ENCODE measurements around the gene SH3BP5L. TPM values are rescaled to one million over a fixed set of nuclear protein-coding genes. Genes with fewer than 3 reads are reported as not detected.

The SH3BP5L gene
- total and polyA plus RNA-seq, 2 of the 13 experiments (the other 11 are each of a cell fraction or from before 2014, with no cell fraction given) = 10.3 to 14.9 TPM

DNA sequence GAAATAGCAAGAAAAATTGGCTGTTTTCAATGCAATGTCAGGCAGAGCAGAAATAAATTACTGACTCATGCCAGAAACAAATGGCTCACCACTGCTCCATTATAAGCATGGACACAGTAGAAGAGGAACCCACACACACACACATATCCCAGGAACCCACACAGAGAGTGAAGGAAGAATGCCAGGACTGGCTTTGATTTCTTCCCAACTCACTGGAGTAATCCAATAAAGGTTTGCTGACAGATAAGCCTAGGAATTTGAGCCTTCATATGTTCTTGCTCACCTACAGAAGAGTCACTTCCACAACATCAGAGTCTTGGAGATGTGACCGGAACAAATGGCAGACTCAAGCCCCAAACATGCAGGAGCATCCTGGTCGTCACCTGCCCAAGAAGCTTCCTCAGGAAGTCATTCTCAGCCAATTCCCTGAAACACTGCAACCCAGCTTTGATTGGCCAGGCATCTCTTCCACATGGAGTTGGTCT is 2.2 kb downstream of the SH3BP5L start:
- ATAC-seq (no peak), DNase-seq (ENCODE audit: low spot score) (no peak), FAIRE-seq (no peak)
- no peak overlapping the region for H3K27ac ChIP-seq (ENCODE audit: extremely low read length, insufficient read depth, low read length)
- in situ Hi-C loops (cut with HindIII; ENCODE audit: extremely low pct_ligation_motif_present, low pct_unique_long_range_greater_than_20kb) (no loop called here), intact Hi-C loops (cut with micrococcal nuclease; ENCODE audit: unreplicated experiment) (loop anchor here (2.0 kb wide), 1 partner anchor 49 kb away; no protein-coding TSS in a partner anchor)
- ChIA-PET POLR2A (interaction anchor here (1.4 kb wide), 1 partner anchor 35 kb away, joined by 3 read pairs; the partner anchor contains the start of gene ZNF692), CTCF (ENCODE audit: low intra/inter-chr PET ratio, low total read pairs) (no interaction called here)
- H4K20me1 ChIP-seq (ENCODE audit: insufficient read depth, low read length) = no peaks in the 10 kb centered on the region
- 82% methylated on average over 2 of the region's 2 CpGs for WGBS (ENCODE audit: low lambda C conversion rate)
- H3K79me2 ChIP-seq (ENCODE audit: insufficient read depth, low read length) = peaks cover 43% of the 10 kb centered on the region
- peak overlapping the region; percentile 96 for H3K4me2 ChIP-seq (ENCODE audit: low read depth, low read length)
- H3K4me1 ChIP-seq (ENCODE audit: insufficient read depth, low read length) = peaks cover 70% of the 10 kb centered on the region
- peaks cover 3 to 35% of the 10 kb centered on the region in 2 experiments for H3K36me3 ChIP-seq (replicated peaks in 1 of 2; ENCODE audit: control insufficient read depth in 1 of 2, insufficient read depth in 2 of 2, low read length in 2 of 2)
- no peak overlapping the region for H3K4me3 ChIP-seq (replicated peaks in 1 of 3; ENCODE audit: insufficient read depth in 1 of 3, low read depth in 2 of 3, low read length in 3 of 3)
- no peak overlapping the region for H2AFZ ChIP-seq (ENCODE audit: low read length)
- TF ChIP-seq, protein P1, sequence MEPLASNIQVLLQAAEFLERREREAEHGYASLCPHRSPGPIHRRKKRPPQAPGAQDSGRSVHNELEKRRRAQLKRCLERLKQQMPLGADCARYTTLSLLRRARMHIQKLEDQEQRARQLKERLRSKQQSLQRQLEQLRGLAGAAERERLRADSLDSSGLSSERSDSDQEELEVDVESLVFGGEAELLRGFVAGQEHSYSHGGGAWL (CRISPR knock-in tag; IDR thresholded peaks at IDR 0.05) = no peak
- TF ChIP-seq, protein P2, sequence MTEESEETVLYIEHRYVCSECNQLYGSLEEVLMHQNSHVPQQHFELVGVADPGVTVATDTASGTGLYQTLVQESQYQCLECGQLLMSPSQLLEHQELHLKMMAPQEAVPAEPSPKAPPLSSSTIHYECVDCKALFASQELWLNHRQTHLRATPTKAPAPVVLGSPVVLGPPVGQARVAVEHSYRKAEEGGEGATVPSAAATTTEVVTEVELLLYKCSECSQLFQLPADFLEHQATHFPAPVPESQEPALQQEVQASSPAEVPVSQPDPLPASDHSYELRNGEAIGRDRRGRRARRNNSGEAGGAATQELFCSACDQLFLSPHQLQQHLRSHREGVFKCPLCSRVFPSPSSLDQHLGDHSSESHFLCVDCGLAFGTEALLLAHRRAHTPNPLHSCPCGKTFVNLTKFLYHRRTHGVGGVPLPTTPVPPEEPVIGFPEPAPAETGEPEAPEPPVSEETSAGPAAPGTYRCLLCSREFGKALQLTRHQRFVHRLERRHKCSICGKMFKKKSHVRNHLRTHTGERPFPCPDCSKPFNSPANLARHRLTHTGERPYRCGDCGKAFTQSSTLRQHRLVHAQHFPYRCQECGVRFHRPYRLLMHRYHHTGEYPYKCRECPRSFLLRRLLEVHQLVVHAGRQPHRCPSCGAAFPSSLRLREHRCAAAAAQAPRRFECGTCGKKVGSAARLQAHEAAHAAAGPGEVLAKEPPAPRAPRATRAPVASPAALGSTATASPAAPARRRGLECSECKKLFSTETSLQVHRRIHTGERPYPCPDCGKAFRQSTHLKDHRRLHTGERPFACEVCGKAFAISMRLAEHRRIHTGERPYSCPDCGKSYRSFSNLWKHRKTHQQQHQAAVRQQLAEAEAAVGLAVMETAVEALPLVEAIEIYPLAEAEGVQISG (CRISPR knock-in tag; IDR thresholded peaks at IDR 0.05) = no peak
- no peak for TF ChIP-seq ZFP82 (CRISPR knock-in tag; IDR thresholded peaks at IDR 0.05; ENCODE audit: borderline replicate concordance)
- TF ChIP-seq ZNF274 (CRISPR knock-in tag; IDR thresholded peaks at IDR 0.05) = no peak
- no peak for TF ChIP-seq MTF1 (CRISPR knock-in tag; IDR thresholded peaks at IDR 0.05)
- TF ChIP-seq TP53 (CRISPR knock-in tag; conservative IDR thresholded peaks at IDR 0.05) = no peak
- TF ChIP-seq, protein P3, sequence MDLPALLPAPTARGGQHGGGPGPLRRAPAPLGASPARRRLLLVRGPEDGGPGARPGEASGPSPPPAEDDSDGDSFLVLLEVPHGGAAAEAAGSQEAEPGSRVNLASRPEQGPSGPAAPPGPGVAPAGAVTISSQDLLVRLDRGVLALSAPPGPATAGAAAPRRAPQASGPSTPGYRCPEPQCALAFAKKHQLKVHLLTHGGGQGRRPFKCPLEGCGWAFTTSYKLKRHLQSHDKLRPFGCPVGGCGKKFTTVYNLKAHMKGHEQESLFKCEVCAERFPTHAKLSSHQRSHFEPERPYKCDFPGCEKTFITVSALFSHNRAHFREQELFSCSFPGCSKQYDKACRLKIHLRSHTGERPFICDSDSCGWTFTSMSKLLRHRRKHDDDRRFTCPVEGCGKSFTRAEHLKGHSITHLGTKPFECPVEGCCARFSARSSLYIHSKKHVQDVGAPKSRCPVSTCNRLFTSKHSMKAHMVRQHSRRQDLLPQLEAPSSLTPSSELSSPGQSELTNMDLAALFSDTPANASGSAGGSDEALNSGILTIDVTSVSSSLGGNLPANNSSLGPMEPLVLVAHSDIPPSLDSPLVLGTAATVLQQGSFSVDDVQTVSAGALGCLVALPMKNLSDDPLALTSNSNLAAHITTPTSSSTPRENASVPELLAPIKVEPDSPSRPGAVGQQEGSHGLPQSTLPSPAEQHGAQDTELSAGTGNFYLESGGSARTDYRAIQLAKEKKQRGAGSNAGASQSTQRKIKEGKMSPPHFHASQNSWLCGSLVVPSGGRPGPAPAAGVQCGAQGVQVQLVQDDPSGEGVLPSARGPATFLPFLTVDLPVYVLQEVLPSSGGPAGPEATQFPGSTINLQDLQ (CRISPR knock-in tag; IDR thresholded peaks at IDR 0.05) = no peak
- no peak for TF ChIP-seq ZNF572 (CRISPR knock-in tag; IDR thresholded peaks at IDR 0.05)
- TF ChIP-seq, protein P4, sequence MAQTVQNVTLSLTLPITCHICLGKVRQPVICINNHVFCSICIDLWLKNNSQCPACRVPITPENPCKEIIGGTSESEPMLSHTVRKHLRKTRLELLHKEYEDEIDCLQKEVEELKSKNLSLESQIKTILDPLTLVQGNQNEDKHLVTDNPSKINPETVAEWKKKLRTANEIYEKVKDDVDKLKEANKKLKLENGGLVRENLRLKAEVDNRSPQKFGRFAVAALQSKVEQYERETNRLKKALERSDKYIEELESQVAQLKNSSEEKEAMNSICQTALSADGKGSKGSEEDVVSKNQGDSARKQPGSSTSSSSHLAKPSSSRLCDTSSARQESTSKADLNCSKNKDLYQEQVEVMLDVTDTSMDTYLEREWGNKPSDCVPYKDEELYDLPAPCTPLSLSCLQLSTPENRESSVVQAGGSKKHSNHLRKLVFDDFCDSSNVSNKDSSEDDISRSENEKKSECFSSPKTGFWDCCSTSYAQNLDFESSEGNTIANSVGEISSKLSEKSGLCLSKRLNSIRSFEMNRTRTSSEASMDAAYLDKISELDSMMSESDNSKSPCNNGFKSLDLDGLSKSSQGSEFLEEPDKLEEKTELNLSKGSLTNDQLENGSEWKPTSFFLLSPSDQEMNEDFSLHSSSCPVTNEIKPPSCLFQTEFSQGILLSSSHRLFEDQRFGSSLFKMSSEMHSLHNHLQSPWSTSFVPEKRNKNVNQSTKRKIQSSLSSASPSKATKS (CRISPR knock-in tag; IDR thresholded peaks at IDR 0.05) = no peak
- TF ChIP-seq, protein P5, sequence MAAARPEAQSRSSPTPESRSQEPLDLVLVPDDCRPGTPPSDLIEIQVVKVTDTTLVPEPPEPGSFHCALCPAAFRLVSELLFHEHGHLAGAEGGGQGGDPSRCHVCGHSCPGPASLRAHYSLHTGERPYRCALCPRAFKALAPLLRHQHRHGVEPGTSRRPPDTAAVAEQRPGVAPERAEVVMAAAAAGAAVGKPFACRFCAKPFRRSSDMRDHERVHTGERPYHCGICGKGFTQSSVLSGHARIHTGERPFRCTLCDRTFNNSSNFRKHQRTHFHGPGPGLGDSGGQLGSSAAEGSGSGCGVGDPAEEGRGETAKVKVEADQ (CRISPR knock-in tag; IDR thresholded peaks at IDR 0.05; ENCODE audit: borderline replicate concordance) = no peak
- no peak for TF ChIP-seq LCORL (IDR thresholded peaks at IDR 0.05)
- TF ChIP-seq LCORL (CRISPR knock-in tag; IDR thresholded peaks at IDR 0.05) = no peak
- no peaks in the 10 kb centered on the region; a peak in 1 of 5 replicates for H3K27me3 ChIP-seq (ENCODE audit: control insufficient read depth in 1 of 2, insufficient read depth in 2 of 2, low read length in 2 of 2)
- peak overlapping the region; percentile 4; the same call in 1 of the 2 replicates for H3K9ac ChIP-seq (ENCODE audit: insufficient read depth, low read depth, low read length)
- no TSS peak for BruUV-seq (replicated peaks)
- H3K9me3 ChIP-seq (ENCODE audit: low read length) = no peaks in the 10 kb centered on the region
